Measurements from ENCODE around the gene LAMA4. TPM values are rescaled to one million over a fixed set of nuclear protein-coding genes. Genes with fewer than 3 reads are reported as not detected.

LAMA4 gene
- total RNA-seq, 1 experiment from 2014 or later: 7.6 TPM

- no peak for DNase-seq (ENCODE audit: low read depth)
Observed at GRCh38 chr6:112279031-112279935, 24.9 kb upstream of the LAMA4 start.

- DNase-seq (ENCODE audit: low read depth): no peak
Observed at GRCh38 chr6:112275365-112275764, 21.0 kb upstream of the LAMA4 start.

GRCh38 chr6:112274774-112275173, 20.4 kb upstream of the LAMA4 start:
- no peak for DNase-seq (ENCODE audit: low read depth)

- no peak for DNase-seq (ENCODE audit: low read depth)
Observed at GRCh38 chr6:112272799-112273198, 18.4 kb upstream of the LAMA4 start.

GRCh38 chr6:112270756-112271155, 16.4 kb upstream of the LAMA4 start:
- DNase-seq (ENCODE audit: low read depth): no peak

- DNase-seq (ENCODE audit: low read depth): no peak
Observed at GRCh38 chr6:112269979-112270566, 15.7 kb upstream of the LAMA4 start.

GRCh38 chr6:112269114-112269513, 14.7 kb upstream of the LAMA4 start:
- no peak for DNase-seq (ENCODE audit: low read depth)

GRCh38 chr6:112268654-112269053, 14.3 kb upstream of the LAMA4 start:
- no peak for DNase-seq (ENCODE audit: low read depth)

GRCh38 chr6:112268019-112268418, 13.7 kb upstream of the LAMA4 start:
- no peak for DNase-seq (ENCODE audit: low read depth)

GRCh38 chr6:112266331-112266730, 12.0 kb upstream of the LAMA4 start:
- DNase-seq (ENCODE audit: low read depth): no peak

- no peak for DNase-seq (ENCODE audit: low read depth)
Observed at GRCh38 chr6:112259337-112259675, 4.9 kb upstream of the LAMA4 start.

GRCh38 chr6:112258642-112259336, 4.4 kb upstream of the LAMA4 start:
- no peak for DNase-seq (ENCODE audit: low read depth)

- DNase-seq (ENCODE audit: low read depth): no peak
Observed at GRCh38 chr6:112257178-112257855, 3.0 kb upstream of the LAMA4 start.

- DNase-seq (ENCODE audit: low read depth): peak; percentile 37
Observed at GRCh38 chr6:112254921-112255320, 554 bp upstream of the LAMA4 start.

- DNase-seq (ENCODE audit: low read depth): no peak
Observed at GRCh38 chr6:112253498-112253840, 898 bp downstream of the LAMA4 start.

- no peak for DNase-seq (ENCODE audit: low read depth)
Observed at GRCh38 chr6:112252571-112253497, 1.5 kb downstream of the LAMA4 start.

- peak; percentile 44 for DNase-seq (ENCODE audit: low read depth)
Observed at GRCh38 chr6:112251171-112251875, 3.0 kb downstream of the LAMA4 start.

GRCh38 chr6:112249489-112249888, 4.9 kb downstream of the LAMA4 start:
- no peak for DNase-seq (ENCODE audit: low read depth)

GRCh38 chr6:112247275-112247674, 7.1 kb downstream of the LAMA4 start:
- no peak for DNase-seq (ENCODE audit: low read depth)

GRCh38 chr6:112245511-112246203, 8.7 kb downstream of the LAMA4 start:
- peak; percentile 63 for DNase-seq (ENCODE audit: low read depth)
